Measurements from ENCODE around the gene NFATC4.

GRCh38 chr14:24394275-24394674 lies 26.3 kb downstream of the NFATC4 start:
- TF ChIP-seq CTCF (IDR thresholded peaks at IDR 0.05) = no peak
- no peak for TF ChIP-seq POLR2A (IDR thresholded peaks at IDR 0.05)
- no peak for TF ChIP-seq EP300 (IDR thresholded peaks at IDR 0.05)
